GM12874 (cell line): ENCODE measurements around the gene NCOA4.
"Not testable (repeated sequence)": the region's sequence is repeated elsewhere in the genome, so short reads cannot be mapped to it uniquely, and the experiment has no call there.

Source experiments
- CTCF ChIP-seq: IDR thresholded peaks from 2 replicates; pipeline ENCODE4 v1.5.1; 2011; ENCODE audit warnings: low read depth, mild to moderate bottlenecking, control low read depth, low read length, moderate library complexity; ENCODE audit not compliant: insufficient read depth

NCOA4 gene

GRCh38 chr10:46001187-46001756 lies 29.2 kb downstream of the NCOA4 start:
- no peak for TF ChIP-seq CTCF

DNA sequence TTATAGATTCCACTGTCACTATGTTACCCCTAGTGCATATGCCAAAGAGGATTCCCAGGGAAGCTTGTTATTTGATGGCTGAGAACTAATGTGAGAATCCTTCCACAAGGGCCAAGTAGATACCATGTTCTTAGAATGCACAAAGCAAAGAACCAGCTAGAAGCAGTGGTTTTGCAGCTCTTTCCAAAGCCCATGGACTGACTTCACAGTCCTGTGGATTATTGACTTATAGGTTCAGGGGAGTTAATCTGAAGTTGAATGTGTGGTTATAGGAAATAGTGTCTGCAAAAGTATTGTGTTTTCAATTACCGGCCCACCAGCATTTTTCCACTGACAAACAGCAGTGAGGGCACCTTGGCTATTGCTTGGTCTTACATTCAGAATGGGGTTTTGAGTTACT lies 29.9 kb downstream of the NCOA4 start:
- TF ChIP-seq CTCF: no peak

DNA sequence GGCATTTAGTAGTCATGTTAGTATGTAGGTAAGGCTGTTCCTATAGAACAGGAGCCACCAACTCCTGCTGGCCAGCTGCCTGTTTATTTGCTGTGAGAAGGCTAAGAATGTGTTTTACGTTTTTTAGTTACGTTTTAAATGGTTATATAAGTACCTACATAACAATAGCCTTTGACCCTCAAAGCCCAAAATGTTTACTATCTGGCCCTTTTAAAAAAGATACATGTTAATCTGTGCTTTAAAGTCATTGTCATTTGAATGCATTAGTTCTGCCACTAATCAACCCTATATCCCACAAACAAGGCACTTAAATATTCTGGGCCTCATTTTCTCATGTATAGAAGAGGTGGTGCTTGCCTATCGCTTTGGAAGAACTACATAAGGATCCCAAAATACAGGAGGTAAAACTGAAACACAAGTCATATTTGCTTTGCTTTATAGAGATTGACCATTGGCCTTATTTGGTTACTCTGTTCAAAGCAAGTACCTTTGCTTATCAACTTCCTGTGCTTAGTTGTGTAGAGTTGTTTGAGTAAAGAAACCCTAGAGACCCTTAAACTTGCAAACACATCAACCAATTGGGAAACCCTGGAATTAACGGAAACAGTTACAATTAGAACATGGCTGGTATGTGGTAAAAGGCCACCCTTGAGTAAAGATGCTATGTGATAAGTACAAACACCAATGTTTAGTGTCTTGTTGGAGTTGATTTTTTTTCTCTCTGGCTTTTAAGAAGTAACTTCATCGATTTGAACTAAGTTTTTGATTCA lies 32.2 kb downstream of the NCOA4 start:
- TF ChIP-seq CTCF: no peak

DNA sequence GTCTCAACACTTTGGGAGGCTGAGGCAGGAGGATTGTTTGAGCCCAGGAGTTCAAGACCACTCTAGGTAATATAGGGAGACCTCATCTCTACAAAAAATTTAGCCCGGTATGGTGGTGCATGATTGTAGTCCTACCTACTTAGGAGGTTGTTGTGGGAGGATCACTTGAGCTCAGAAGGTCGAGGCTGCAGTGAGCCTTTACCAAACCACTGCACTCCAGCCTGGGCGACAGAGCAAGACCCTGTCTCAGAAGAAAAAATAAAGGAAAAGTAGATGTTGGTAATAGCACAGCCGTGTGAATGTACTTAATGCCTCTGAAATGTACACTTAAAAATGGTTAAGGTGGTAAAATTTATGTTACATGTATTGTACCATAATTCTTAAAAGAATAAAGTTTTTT lies 32.9 kb downstream of the NCOA4 start:
- TF ChIP-seq CTCF: no peak

- not testable (repeated sequence) for TF ChIP-seq CTCF
Observed at GRCh38 chr10:45972106-45972812, 58.2 kb downstream of the NCOA4 start, which contains the start of gene TIMM23. Gene TIMM23, plus strand, starts transcription at chr10:45972489. Its CDS starts 136 bp downstream, at chr10:45972625.
